GM23248 (cell line): ENCODE results near the gene FBXL2. TPM values are rescaled to one million over a fixed set of nuclear protein-coding genes. Genes with fewer than 3 reads are reported as not detected.

ENCODE experiments used
- DNase-seq: peaks from one replicate; pipeline ENCODE4 v3.0.0-alpha.2; 2015
- H2AFZ ChIP-seq: fragments of 200-600 bp; sonication (generic); 2 replicates; pipeline ENCODE4 v1.6.1; 2016; ENCODE audit warnings: antibody characterized with exemption
- H3F3A ChIP-seq: fragments of 200-600 bp; sonication (generic); 2 replicates; pipeline ENCODE4 v1.6.1; 2016; ENCODE audit warnings: mild to moderate bottlenecking, antibody characterized with exemption, mixed run types; ENCODE audit not compliant: insufficient read depth
- H3K27ac ChIP-seq: fragments of 200-600 bp; sonication (generic); 2 replicates; pipeline ENCODE4 v1.5.1; 2016; ENCODE audit warnings: mild to moderate bottlenecking
- H3K27me3 ChIP-seq: fragments of 200-600 bp; sonication (generic); replicated peaks from 2 replicates; pipeline ENCODE4 v1.6.1; 2016; ENCODE audit warnings: mild to moderate bottlenecking; ENCODE audit not compliant: insufficient read depth
- H3K36me3 ChIP-seq: fragments of 200-600 bp; sonication (generic); 2 replicates; pipeline ENCODE4 v1.6.1; 2016; ENCODE audit warnings: low read depth, mild to moderate bottlenecking
- H3K4me1 ChIP-seq: fragments of 200-600 bp; sonication (generic); 2 replicates; pipeline ENCODE4 v1.6.1; 2016; ENCODE audit warnings: mild to moderate bottlenecking; ENCODE audit not compliant: insufficient read depth
- H3K4me2 ChIP-seq: fragments of 200-600 bp; sonication (generic); one replicate; pipeline ENCODE4 v1.6.1; 2016; ENCODE audit warnings: mild to moderate bottlenecking; ENCODE audit not compliant: unreplicated experiment
- H3K4me3 ChIP-seq: fragments of 200-600 bp; sonication (generic); 2 replicates; pipeline ENCODE4 v1.5.1; 2016; ENCODE audit warnings: mild to moderate bottlenecking
- H3K79me2 ChIP-seq: fragments of 200-600 bp; sonication (generic); 2 replicates; pipeline ENCODE4 v1.6.1; 2016; ENCODE audit warnings: mild to moderate bottlenecking; ENCODE audit not compliant: insufficient read depth
- H3K9ac ChIP-seq: fragments of 200-600 bp; sonication (generic); 2 replicates; pipeline ENCODE4 v1.6.1; 2016; ENCODE audit warnings: mild to moderate bottlenecking
- H3K9me2 ChIP-seq: fragments of 200-600 bp; sonication (generic); 2 replicates; pipeline ENCODE4 v1.6.1; 2016; ENCODE audit warnings: mixed run types, mild to moderate bottlenecking, moderate library complexity; ENCODE audit not compliant: insufficient read depth
- H3K9me3 ChIP-seq: fragments of 200-600 bp; sonication (generic); one replicate; pipeline ENCODE4 v1.6.1; 2017; ENCODE audit warnings: low read depth
- H4K20me1 ChIP-seq: fragments of 200-600 bp; sonication (generic); 2 replicates; pipeline ENCODE4 v1.6.0; 2016; ENCODE audit not compliant: insufficient read depth
- EZH2 ChIP-seq: fragments of 200-600 bp; sonication (generic); IDR thresholded peaks from 2 replicates; pipeline ENCODE4 v1.6.1; 2018; ENCODE audit warnings: antibody characterized with exemption, mild to moderate bottlenecking; ENCODE audit not compliant: insufficient read depth, poor library complexity, severe bottlenecking
- EZH2phosphoT487 ChIP-seq: fragments of 200-600 bp; sonication (generic); IDR thresholded peaks from 2 replicates; pipeline ENCODE4 v1.6.1; 2018; ENCODE audit warnings: antibody characterized with exemption, moderate library complexity, mild to moderate bottlenecking, low read depth; ENCODE audit not compliant: insufficient read depth
- WGBS, 2 experiments: methylation state at CpG; one replicate each; pipeline ENCODE4 v1.1.6; 2015 to 2017; ENCODE audit warnings: low lambda C conversion rate in 2 of 2, low coverage in 1 of 2; ENCODE audit errors: missing lambda C conversion rate in 2 of 2; 5-methylcytosine and 5-hydroxymethylcytosine counted together
- in situ Hi-C: fragments of 300-500 bp; cut with MboI; formaldehyde crosslinking; loops from 2 replicates; pipeline ENCODE4 v1.15.0; 2020
- polyA plus RNA-seq: library from polyadenylated mRNA; unstranded; fragments of >200 nt; fragmentation: Nextera tagmentation; extraction: Ambion mirVana; gene quantifications from 2 replicates; pipeline ENCODE4 v1.2.1, GENCODE V29; 2016
- total RNA-seq: library from RNA; depleted of rRNA; stranded (reverse); fragments of >200 nt; shearing (Covaris generic); gene quantifications from 2 replicates; pipeline ENCODE4 v1.2.3, GENCODE V29; 2014

FBXL2 gene
- total and polyA plus RNA-seq, 2 experiments from 2014 or later: 3.2 to 3.4 TPM

- Histone ChIP-seq H3K79me2 (no peaks in the 10 kb centered on the region), H3K4me1 (no peaks in the 10 kb centered on the region), H3F3A (no peaks in the 10 kb centered on the region), H3K9me3 (no peaks in the 10 kb centered on the region), H3K4me2 (no peak overlapping the region), H3K36me3 (no peaks in the 10 kb centered on the region), H3K27me3 (peaks cover 29% of the 10 kb centered on the region), H2AFZ (no peak overlapping the region), H3K9me2 (no peaks in the 10 kb centered on the region), H3K9ac (no peak overlapping the region), H3K27ac (no peak overlapping the region), H4K20me1 (no peaks in the 10 kb centered on the region), H3K4me3 (no peak overlapping the region)
- no peak for TF ChIP-seq EZH2phosphoT487
- no peak for TF ChIP-seq EZH2
- in situ Hi-C loops: no loop called here
- DNase-seq: no peak
Observed at GRCh38 chr3:33246786-33247185, 30.5 kb upstream of the FBXL2 start.

GRCh38 chr3:33250712-33251111 lies 26.5 kb upstream of the FBXL2 start:
- in situ Hi-C loops: no loop called here

GRCh38 chr3:33256249-33256648 lies 21.0 kb upstream of the FBXL2 start:
- in situ Hi-C loops: no loop called here
- no peaks in the 10 kb centered on the region for H3K9me2 ChIP-seq
- 65 to 72% methylated on average over 2 of the region's 2 CpGs for WGBS, 2 experiments
- peaks cover 16% of the 10 kb centered on the region for H3K27me3 ChIP-seq
- TF ChIP-seq EZH2phosphoT487 (no peak), EZH2 (no peak)
- no peaks in the 10 kb centered on the region for H4K20me1 ChIP-seq
- no peak overlapping the region for H3K9ac ChIP-seq
- no peak overlapping the region for H3K4me3 ChIP-seq
- no peaks in the 10 kb centered on the region for H3F3A ChIP-seq
- H3K27ac ChIP-seq: no peak overlapping the region
- H2AFZ ChIP-seq: no peak overlapping the region
- no peak overlapping the region for H3K4me2 ChIP-seq
- H3K36me3 ChIP-seq: no peaks in the 10 kb centered on the region
- no peaks in the 10 kb centered on the region for H3K4me1 ChIP-seq
- H3K79me2 ChIP-seq: no peaks in the 10 kb centered on the region
- no peaks in the 10 kb centered on the region for H3K9me3 ChIP-seq
- DNase-seq: no peak

More at GRCh38 chr3:33250712-33251111, 26.5 kb upstream of the FBXL2 start:
- DNase-seq: no peak
- Histone ChIP-seq H3K9ac (no peak overlapping the region), H2AFZ (no peak overlapping the region), H3K27ac (no peak overlapping the region), H3K9me3 (no peaks in the 10 kb centered on the region), H3K4me3 (no peak overlapping the region), H3K36me3 (no peaks in the 10 kb centered on the region), H3K9me2 (no peaks in the 10 kb centered on the region), H4K20me1 (no peaks in the 10 kb centered on the region), H3K4me1 (no peaks in the 10 kb centered on the region), H3K4me2 (no peak overlapping the region), H3K79me2 (no peaks in the 10 kb centered on the region), H3F3A (no peaks in the 10 kb centered on the region), H3K27me3 (peaks cover 16% of the 10 kb centered on the region)
- TF ChIP-seq EZH2 (no peak), EZH2phosphoT487 (no peak)
- WGBS, 2 experiments: 60 to 62% methylated on average over 1 of the region's 1 CpG

GRCh38 chr3:33260104-33260503 lies 17.1 kb upstream of the FBXL2 start:
- TF ChIP-seq EZH2phosphoT487: no peak
- TF ChIP-seq EZH2: no peak
- in situ Hi-C loops: no loop called here
- Histone ChIP-seq H3K27me3 (peaks cover 7% of the 10 kb centered on the region), H3K9ac (no peak overlapping the region), H3K27ac (no peak overlapping the region), H3K36me3 (no peaks in the 10 kb centered on the region), H4K20me1 (no peaks in the 10 kb centered on the region), H2AFZ (no peak overlapping the region), H3F3A (no peaks in the 10 kb centered on the region), H3K4me1 (no peaks in the 10 kb centered on the region), H3K9me2 (no peaks in the 10 kb centered on the region), H3K4me2 (no peak overlapping the region), H3K9me3 (no peaks in the 10 kb centered on the region), H3K79me2 (no peaks in the 10 kb centered on the region), H3K4me3 (no peak overlapping the region)
- WGBS, 2 experiments: 77 to 80% methylated on average over 5 of the region's 5 CpGs
- DNase-seq: no peak

GRCh38 chr3:33269385-33269784 lies 7.9 kb upstream of the FBXL2 start:
- no peaks in the 10 kb centered on the region for H3K36me3 ChIP-seq
- H2AFZ ChIP-seq: no peak overlapping the region
- TF ChIP-seq EZH2: no peak
- in situ Hi-C loops: no loop called here
- no peaks in the 10 kb centered on the region for H3F3A ChIP-seq
- H3K79me2 ChIP-seq: no peaks in the 10 kb centered on the region
- no peaks in the 10 kb centered on the region for H3K9me3 ChIP-seq
- no peak overlapping the region for H3K9ac ChIP-seq
- no peaks in the 10 kb centered on the region for H4K20me1 ChIP-seq
- no peak for DNase-seq
- no peak overlapping the region for H3K4me3 ChIP-seq
- H3K9me2 ChIP-seq: no peaks in the 10 kb centered on the region
- H3K4me2 ChIP-seq: no peak overlapping the region
- H3K4me1 ChIP-seq: no peaks in the 10 kb centered on the region
- peaks cover 23% of the 10 kb centered on the region for H3K27me3 ChIP-seq
- no peak overlapping the region for H3K27ac ChIP-seq
- WGBS, 2 experiments: 66 to 71% methylated on average over 3 of the region's 3 CpGs
